Tibial nerve (tissue), 3 donors: ENCODE measurements around the gene FAM114A2.

Experiments
- CTCF ChIP-seq, 5 experiments: fragments of 200-600 bp in 3 of 5; fragments of 450-650 bp in 2 of 5; sonication (generic) in 3 of 5; IDR thresholded peaks; one replicate each; pipeline ENCODE4 v1.5.1; 2016 to 2019; ENCODE audit warnings: antibody characterized with exemption in 5 of 5, mild to moderate bottlenecking in 3 of 5, moderate library complexity in 2 of 5
- POLR2A ChIP-seq, 2 donors: fragments of 450-650 bp; IDR thresholded peaks; one replicate each; pipeline ENCODE4 v1.6.1; 2017; ENCODE audit warnings: antibody characterized with exemption in 2 of 2, mild to moderate bottlenecking in 2 of 2, moderate library complexity in 2 of 2

- no peak for TF ChIP-seq CTCF (IDR thresholded peaks at IDR 0.05)
- no peak for TF ChIP-seq POLR2A (IDR thresholded peaks at IDR 0.05)
Measured at GRCh38 chr5:154087260-154087659, 48.5 kb upstream of the FAM114A2 start.
